GM18520 (cell line): ENCODE data around the gene MCMBP.
A peak's percentile ranks its signal among the peaks of the same experiment; 100 is the strongest.
"Not testable (repeated sequence)": the region's sequence is repeated elsewhere in the genome, so short reads cannot be mapped to it uniquely, and the experiment has no call there.

ENCODE experiments used
- ATAC-seq: cut with Tn5 transposase; IDR thresholded peaks from one replicate; pipeline ENCODE4 v1.9.1; 2021; ENCODE audit not compliant: unreplicated experiment

Gene MCMBP

DNA sequence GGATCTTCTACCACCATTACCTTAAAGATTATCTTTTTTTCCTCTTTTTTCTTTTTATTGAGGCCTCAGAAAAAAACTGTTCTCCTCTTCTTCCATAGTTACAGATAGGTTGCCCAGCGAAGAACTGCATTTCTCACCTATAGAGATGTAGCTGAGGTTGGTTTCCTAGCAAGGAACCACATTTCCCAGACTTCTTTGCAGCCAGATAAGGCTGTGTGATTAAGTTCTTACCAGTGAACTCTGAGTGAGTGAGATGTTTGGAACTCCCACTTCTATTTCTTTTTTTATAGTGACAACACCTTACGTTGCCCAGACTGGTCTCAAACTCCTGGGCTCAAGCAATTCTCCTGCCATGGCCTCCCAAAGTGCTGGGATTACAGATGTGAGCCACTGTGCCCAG is 5.9 kb upstream of the MCMBP start:
- ATAC-seq, result no peak

- ATAC-seq, result peak; percentile 89
Observed at GRCh38 chr10:119872860-119873681, 428 bp upstream of the MCMBP start.

GRCh38 chr10:119871881-119872609 is 598 bp downstream of the MCMBP start:
- ATAC-seq, result peak; percentile 16

DNA sequence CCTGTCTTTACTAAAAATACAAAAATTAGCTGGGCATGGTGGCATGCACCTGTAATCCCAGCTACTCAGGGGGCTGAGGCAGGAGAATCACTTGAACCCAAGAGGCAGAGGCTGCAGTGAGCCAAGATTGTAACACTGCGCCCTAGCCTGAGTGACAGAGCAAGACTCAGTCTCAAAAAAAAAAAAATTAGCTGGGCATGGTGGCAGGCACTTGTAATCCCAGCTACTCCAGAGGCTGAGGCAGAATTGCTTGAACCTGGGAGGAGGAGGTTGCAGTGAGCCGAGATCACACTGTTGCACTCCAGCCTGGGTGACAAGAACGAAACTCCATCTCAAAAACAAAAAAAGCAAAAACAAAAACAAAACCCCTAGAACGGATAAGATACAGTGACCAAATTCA is 3.2 kb downstream of the MCMBP start:
- ATAC-seq, result not testable (repeated sequence)

DNA sequence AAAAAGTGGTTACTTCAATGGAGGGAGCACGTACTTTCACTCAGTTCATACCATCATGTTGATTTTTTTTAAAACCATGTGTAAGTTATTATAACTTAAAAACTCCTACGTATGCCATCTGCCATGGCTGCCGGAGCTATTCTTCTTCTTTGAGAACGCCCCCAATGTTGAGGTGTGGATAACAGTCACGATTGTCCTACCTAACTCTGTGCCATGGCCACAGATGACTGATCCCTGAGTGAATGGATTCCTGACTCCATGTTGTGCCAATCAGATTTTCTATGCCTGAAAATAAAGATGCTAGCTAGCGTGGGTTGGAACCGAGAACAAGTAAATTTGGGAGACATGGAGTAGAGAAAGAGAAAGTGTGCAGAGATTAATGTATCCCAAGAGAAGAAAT is 5.3 kb downstream of the MCMBP start:
- no peak for ATAC-seq

GRCh38 chr10:119865699-119866240 is 6.9 kb downstream of the MCMBP start:
- ATAC-seq, result no peak

DNA sequence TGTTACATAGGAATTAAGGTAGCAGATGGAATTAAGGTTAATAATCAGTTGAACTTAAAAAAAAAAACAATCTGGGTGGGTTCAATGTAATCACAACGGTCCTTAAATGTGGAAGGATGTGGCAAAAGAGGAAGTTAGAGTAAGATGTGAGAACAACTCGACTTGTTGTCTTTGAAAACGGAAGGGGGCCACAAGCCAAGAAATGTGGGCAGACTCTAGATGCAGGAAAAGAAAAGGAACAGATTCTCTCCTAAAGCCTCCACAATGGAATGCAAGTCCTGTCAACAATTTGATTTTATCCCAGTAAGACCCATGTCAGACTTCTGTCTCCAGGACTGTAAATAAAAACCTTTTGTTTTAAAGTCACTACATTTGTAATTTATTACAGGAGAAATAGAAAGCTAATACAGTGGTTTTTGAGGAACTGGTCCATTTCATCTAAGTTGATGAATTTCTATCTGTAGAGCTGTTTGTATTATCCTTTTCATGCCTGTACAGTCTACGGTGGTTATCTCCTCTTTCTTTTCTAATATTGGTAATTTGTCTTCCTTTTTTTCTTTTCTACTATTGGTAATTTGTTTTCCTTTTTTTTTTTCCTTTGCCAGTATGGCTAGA is 8.6 kb downstream of the MCMBP start:
- ATAC-seq, result no peak

GRCh38 chr10:119862524-119862923 is 10.1 kb downstream of the MCMBP start:
- ATAC-seq, result no peak

GRCh38 chr10:119860866-119861607 is 11.6 kb downstream of the MCMBP start:
- no peak for ATAC-seq

- ATAC-seq, result no peak
Observed at GRCh38 chr10:119859420-119860258, 13.0 kb downstream of the MCMBP start.

- no peak for ATAC-seq
Observed at GRCh38 chr10:119858063-119858462, 14.6 kb downstream of the MCMBP start.

DNA sequence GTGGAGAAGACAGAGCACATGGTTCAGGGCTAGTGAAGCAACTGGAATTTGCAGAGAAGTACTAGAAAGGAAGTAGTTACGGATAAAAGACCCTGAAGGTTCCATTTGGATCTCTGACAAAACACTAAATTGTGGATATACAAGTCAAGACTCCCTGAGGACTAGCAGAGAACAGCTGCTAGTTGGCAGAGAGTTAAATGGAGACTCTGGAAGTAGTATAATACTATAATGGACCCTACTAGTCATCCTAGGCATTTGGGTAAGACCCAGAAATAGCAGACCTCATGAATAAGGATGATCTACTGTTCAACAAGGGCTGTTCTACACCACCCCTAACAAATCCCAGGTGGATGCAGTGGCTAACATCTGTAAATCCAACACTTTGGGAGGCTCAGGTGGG is 19.1 kb downstream of the MCMBP start:
- ATAC-seq, result no peak

GRCh38 chr10:119852822-119853221 is 19.8 kb downstream of the MCMBP start:
- no peak for ATAC-seq

DNA sequence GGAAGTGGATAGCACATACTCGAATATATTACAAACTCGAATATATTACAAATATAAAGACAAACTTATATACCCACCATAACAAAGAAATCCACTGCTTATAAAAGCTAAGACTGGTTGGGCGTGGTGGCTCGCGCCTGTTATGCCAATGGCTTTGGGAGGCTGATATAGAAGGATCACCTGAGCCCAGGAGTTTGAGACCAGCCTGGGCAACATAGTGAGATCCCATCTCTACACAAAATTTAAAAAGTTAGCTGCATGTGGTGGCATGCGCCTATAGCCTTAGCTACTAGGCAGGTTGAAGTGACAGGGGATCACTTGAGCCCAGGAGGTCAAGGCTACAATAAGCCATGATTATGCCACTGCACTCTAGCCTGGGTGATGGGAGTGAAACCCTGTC is 20.4 kb downstream of the MCMBP start:
- no peak for ATAC-seq

GRCh38 chr10:119849944-119850343 is 22.7 kb downstream of the MCMBP start:
- ATAC-seq, result no peak

DNA sequence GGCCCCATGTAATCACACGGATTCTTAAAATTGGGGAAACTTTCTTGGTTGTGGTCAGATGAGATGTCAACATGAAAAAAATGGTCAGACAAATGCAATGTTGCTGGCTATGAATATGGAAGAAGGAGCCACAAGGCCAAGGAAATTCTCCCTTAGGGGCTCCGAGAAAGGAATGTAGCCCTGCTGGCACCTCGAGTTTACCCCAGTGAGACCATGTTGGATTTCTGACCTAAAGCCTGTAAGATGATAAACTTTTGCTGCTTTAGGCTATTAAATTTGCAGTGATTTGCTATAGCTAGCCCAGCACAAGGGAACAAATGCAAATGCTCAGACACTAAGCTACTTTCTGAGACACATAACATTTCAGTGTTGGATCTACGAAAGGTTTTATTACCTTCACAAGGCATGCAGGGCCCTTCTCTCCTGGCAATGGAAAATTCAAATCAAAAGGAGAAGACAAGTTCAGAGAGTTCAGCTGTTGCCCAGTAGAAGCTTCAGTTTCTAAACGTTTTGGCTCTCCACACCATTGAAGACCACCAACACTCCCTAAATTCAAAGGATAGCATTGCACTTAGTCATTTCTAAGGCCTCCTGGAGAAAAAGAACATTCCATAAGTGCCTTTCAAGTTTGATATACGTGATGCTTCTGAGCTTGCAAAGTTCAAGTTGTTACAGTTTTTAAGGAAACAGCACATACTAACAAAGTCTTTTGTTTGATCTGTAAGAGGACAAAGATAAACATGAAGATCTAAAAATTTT is 23.4 kb downstream of the MCMBP start:
- ATAC-seq, result no peak

DNA sequence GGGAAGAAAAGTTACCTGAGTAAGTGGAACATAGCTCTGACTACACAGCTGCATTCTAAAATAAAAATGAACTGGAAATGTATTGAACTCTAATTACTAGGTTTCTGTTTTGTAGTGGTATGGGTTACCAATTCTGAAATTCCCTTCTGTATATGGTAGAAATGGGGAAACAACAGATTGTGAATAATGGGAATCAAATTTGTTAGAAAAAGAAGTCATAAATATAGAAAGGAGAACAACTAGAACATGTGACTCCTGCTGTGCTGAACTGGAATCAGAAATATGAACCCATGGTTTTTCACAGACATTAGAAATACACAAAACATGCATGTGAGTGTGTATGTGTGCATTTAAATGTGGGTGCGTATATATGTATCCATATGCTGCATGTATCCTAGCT is 27.0 kb downstream of the MCMBP start:
- ATAC-seq, result no peak

- ATAC-seq, result no peak
Observed at GRCh38 chr10:119834188-119834587, 38.5 kb downstream of the MCMBP start.

DNA sequence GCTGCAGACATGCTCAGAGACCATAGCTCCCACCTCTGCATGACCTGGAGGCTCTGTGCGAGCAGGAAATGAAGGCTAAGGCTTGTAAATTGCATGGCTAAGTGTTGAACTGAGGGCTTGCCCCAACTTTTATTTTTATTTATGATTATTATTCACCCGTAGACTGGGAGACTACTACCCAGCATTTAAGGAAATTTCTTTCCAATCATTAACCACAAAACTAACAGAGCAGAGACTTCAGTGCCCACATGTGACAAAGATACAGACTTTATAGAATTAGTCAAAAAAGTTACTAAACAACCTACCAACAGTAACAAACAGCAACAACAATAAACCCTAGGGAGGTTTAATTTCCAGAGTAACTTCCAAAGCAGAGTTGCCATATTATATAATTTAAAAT is 39.7 kb downstream of the MCMBP start:
- no peak for ATAC-seq
